HG03064 (cell line): ENCODE measurements around the gene ORAI3.

Experiments used
- ATAC-seq: cut with Tn5 transposase; IDR thresholded peaks from one replicate; pipeline ENCODE4 v1.9.1; 2021; ENCODE audit warnings: low read depth; ENCODE audit not compliant: unreplicated experiment

The ORAI3 gene

DNA sequence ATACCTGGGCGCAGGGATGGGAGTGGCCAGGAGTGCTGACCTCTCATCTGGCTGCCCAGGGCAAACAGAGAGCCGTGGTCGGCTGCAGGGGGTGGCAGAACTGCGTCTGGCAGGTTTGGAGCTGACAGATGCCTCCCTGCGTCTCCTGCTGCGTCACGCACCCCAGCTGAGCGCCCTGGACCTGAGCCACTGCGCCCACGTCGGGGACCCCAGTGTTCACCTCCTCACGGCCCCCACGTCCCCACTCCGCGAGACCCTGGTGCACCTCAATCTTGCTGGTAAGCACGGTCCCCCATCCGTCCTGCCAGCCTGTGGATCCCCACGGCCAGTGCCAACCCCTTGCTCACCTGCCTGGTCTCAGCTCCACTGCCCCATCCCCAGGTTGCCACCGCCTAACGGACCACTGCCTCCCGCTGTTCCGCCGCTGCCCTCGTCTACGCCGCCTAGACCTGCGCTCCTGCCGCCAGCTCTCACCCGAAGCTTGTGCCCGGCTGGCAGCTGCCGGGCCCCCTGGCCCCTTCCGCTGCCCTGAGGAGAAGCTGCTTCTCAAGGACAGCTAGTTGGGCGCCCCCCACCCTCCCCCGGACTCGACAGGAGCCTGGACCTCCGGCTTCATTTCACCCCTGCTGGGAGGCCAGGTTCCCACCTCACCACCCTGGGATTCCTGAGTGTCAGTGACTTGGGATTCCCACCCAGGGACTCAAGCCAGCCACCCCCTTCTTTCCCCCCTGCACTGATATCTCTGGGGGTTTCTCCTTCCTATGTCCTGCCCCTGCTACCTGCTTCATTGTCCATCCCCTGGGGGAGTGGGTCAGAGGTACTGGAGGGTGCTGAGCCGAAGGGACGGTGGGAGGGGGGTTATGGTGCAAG is 2.0 kb upstream of the ORAI3 start:
- no peak for ATAC-seq

DNA sequence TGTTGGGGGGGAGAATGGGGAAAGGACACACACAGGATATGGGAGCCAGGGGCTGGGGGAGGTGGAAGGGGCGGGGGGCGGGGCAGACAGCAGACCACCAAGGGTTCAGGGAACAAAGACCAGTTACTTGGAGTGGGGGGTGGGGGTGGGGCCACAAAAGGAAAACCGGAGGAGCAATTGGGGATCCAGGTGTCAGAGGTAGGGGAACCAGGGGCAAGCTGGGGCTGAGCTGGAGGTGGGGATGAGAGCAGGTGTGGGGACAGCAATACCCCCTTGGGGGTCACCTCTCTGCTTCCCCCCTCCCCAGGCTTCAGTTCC is 1.4 kb upstream of the ORAI3 start:
- ATAC-seq: no peak

DNA sequence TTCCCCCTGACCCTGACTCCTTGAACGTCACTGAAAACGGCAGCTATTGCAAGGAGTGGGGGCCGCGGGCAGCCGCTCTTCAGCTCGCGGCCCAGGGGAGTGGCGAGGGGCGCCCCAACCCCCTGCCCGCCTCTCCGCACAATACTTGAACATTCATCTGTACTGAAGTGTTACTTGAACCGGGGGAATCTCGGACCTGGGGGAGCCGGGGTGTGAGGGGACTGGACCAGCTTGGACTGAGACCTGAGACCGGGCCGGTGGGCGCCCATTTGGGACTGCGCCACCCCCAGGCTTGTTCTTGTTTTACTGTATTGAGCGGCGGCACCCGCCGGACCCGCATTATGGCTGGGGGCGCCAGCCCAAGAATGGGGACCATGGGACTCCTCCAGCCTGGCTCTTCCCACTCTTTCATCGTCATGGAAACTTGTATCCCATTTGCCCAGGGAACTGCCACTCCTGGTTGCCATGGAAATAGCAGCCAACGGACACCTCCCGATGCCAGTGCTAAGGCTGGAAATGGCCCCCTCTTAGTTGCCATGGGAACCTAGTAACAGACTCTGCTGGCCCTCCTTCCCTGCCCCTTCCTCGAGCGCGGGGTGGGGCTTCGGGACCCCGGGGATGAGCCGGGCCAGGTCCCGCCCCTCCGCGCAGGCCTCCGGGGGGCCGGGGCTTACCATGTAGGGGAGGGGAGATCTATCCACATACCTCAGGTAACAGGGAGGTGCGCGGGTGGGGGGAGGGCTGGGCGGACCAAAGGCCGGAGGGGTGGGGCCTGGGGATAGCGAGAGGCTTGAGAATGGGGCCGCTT is 805 bp upstream of the ORAI3 start:
- ATAC-seq: no peak

DNA sequence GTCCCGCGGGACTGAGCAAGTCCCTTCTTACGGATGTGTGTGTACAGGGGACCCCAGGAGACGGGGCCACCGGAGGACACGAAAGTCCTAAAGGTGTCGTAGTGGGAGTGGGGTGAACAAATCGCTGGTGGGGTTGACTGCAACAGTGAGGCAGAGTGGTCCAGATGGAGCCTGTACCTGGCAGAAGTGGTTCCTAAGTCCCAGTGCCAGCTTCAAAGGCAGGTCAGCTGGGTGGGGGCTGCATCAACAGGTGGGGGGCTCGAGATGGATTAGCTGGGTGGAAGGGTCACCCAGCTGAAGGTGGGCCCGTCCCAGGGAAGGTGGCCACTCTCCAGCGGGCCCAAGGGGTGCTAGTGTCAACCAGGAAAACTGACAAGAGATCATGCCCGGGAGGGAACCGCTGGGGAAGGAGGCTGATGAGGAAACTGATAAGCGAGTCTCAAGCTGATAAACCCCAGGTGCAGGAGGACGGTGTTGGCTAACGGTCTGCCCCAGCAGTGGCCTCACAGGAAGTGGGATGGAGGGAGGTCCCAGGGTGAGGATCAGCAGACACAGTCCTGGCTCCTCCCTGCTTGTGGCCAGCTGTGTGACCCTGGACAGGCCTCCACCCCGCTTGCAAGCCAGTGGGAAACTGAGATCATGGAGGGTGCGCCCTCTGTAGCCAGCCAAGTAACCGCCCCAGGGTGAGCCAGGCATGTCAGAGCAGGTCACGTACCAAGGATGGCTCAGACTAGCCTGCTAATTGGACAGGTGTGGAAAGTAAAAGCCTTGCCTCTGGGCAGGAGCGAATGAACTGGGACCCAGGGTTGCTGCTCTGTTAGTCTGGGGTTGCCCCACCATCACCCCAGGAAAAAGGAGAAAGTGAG is 1.0 kb downstream of the ORAI3 start:
- peak; percentile 48 for ATAC-seq

DNA sequence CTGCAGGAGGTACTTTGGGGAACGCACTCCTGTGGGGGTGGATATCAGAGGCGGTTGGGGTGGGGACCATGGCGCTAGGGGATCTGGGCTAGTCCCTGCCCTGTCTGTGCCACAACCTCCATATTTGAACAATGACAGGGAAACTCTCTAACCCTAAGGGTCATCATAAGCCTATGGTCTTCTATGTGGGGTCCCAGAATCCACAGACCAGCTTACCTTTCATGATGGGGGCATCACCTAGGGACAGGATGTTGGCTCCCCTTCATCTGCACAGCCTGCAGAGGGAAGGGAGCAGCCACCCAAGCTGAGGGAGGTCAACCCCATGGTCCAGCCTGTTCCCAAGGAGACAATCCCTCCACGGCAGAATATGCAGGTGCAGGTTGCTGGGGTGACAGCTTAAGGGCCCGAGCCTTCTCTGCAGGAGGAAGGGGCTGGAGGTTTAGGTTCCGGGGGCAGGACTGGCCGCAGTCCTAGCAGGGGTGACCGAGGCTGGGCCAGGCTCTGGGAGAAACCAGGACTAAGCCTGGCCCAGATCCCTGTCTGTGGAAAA is 1.7 kb downstream of the ORAI3 start:
- no peak for ATAC-seq

DNA sequence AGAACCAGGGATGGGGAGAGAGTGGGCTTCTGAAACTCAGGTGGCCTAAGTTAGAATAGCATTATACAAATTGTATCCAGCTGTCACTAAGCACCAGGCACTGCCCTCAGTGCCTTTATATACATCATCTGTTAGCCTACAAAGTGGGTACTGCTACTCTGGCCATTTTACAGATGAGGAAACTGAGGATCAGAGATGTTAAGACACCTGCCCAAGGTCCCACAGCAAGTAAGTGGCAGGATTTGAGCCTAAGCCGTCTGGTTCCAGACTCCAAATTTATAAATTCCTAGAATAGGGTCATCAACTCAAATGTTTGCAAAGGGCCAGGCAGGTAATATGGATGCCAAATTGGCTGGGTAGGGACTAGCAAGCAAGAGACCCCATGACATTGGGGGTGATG is 2.3 kb downstream of the ORAI3 start:
- no peak for ATAC-seq

DNA sequence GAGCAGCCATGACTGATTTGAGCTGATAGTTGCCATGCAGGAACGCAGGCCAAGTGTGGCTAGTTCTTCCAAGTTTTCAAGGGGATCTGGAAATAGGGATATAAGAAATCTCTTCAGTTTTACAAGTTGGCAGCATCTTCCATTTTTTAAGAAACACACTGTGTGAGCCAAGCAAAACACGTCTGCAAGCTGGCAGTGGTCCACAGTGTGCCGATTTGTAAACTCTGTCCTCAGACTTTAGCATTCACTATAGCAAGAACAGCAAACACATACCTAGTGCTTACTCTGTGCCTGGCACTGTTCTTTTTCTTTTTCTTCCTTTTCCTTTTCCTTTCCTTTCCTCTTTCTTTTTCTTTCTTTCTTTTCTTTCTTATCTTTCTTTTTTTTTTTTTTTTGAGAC is 2.9 kb downstream of the ORAI3 start:
- ATAC-seq: no peak

DNA sequence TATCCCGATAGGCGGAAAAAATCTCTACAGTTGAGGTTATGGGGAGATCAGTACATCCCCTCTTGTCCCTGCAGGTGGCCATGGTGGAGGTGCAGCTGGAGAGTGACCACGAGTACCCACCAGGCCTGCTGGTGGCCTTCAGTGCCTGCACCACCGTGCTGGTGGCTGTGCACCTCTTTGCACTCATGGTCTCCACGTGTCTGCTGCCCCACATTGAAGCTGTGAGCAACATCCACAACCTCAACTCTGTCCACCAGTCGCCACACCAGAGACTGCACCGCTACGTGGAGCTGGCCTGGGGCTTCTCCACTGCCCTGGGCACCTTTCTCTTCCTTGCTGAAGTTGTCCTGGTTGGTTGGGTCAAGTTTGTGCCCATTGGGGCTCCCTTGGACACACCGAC is 4.2 kb downstream of the ORAI3 start:
- ATAC-seq: no peak

DNA sequence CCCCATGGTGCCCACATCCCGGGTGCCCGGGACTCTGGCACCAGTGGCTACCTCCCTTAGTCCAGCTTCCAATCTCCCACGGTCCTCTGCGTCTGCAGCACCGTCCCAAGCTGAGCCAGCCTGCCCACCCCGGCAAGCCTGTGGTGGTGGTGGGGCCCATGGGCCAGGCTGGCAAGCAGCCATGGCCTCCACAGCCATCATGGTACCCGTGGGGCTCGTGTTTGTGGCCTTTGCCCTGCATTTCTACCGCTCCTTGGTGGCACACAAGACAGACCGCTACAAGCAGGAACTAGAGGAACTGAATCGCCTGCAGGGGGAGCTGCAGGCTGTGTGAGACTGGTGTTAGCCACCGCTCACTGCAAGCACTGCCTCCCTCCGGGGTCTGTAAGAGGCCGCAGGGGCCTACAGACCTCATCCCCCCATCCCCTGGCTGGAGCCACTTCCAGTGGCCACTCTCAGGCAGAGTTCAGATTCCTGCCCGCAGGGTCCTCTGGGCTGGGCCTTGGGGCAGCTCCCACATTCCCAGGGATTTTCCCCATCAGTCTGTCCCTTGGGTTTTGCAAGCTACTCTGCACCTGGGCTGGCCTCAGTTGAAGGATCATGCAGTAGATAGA is 4.8 kb downstream of the ORAI3 start:
- no peak for ATAC-seq

DNA sequence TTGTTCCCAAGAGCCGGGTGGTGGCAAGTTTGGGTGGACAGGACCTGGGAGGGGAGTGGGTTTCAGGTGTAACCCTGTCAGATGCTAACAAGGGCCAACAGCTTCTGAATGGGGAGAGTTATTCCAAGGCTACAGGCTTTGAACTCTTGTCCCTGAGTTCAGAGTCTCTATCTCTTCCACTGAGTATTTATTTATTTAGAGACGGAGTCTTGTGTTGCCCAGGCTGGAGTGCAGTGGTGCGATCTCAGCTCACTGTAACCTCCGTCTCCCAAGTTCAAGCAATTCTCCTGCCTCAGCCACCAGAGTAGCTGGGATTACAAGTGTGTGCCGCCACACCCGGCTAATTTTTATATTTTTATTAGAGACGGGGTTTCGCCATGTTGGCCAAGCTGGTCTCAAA is 6.1 kb downstream of the ORAI3 start:
- ATAC-seq: no peak

DNA sequence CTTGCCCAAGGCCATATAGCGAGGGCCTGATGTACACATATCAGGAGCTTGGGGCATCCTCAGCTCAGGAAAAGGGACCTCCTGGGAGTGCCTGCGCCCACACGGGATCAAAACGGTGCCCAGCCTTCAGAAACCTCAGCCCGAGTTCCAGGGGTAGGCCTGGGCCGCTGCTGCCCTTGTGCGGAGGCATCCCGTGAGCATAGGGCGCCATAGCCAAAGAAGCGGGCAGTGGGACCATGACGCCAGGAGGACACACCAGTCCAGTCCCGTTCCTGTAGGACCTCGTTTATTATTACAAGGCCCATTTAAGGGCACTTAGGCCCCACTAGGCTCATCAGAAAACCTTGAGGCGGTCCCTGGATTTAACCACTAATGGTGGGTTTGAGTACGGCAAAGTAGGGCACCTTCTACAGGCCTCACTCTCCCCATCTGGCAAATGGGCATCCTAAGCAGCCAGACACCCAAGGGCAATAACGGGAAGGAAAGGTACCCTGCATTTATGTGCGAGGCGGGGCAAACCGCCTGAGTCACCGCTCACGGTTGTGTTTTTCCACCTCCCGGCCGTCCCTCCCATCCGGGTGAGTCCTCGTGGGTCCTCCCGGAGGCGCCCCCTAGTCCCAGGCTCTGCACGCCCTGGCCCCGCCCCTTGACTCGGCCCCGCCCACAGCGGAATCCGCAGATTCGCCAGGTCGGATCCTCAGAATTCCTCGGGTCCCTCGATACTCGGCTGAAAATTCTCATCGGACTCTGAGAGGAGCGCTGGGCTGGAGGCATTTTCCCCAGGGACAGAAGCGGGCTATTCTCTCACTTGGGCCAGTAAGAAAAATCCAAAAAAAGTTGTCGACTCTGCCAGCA is 8.0 kb downstream of the ORAI3 start:
- ATAC-seq: no peak

DNA sequence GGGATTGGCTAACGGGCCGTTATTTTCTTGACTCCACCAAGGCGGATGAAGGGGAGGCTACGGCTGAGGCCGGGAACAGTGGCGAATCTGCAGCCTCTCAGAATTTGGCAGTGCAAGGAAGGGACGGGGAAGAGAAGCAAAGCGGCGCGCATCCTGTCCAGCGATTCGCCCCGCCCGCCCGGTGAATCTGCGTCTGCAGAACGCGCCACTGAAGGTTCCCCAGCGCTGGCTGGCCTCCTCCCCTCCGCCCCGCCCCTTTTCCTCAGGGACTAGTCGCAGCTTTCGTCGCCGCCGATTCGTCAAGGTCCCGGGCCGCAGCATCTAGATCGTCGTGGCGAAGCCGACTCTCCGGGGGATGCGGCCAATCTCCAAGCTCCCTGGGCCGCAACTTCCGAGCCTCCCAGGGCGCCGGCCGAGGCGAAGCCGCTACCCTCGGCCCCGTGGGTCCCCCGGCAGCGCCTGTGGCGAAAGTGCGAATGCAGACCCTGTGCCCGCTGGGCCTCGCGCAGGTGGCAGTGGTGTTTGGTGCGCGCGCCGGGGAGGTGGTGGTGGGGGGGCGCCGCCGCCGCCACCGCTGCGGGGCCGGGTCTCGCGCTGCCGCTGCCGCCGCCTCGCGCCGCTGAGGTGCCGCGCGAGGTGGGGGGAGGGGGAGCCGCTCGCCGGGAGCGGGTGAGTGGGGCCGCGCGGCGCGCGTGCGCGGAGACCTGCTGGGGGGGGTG is 8.7 kb downstream of the ORAI3 start, which contains the start of gene SETD1A:
SETD1A (plus strand) TSS at position 299 of the 719 bp plus-strand sequence. CDS start 978 bp downstream, outside the sequence.
- ATAC-seq: peak; percentile 53

DNA sequence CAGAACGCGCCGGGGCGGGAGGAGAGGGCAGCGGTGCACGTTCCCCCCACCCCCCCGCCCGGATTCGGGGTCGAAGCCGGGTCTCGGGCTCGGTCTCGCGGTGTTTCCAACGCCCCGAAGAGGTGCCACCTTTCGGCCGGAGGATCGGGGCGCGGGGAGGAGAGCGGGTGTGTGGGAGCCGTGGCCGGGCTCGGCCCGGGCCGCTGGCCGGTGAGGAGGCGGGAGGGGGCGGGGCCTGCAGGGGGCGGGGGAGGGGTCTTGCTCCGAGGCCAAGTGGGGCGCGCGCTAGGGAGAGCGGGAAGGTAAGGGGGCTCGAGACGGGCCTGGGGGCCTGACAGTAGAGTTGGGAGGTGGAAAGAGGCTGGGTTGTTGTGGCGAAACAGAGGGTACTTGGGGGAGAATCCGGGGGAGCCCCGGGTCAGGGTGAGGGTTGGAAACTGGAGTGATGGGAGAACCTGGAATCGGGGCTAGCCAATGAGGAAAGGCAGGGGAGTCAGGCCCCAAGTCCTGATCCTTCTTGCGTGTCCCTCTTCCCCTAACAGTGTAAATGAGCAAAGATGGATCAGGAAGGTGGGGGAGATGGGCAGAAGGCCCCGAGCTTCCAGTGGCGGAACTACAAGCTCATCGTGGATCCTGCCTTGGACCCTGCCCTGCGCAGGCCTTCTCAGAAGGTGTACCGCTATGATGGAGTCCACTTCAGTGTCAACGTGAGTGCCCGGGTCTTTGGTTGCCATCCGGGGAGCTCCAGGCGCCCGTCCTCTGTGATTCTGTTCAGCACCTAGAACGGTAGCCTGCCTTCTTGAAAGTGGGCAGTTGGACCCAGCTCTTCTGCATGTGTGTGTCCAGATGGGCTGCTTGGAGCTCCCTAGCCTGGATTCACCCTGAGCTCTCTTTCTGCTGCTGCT is 9.6 kb downstream of the ORAI3 start:
- peak; percentile 25 for ATAC-seq

DNA sequence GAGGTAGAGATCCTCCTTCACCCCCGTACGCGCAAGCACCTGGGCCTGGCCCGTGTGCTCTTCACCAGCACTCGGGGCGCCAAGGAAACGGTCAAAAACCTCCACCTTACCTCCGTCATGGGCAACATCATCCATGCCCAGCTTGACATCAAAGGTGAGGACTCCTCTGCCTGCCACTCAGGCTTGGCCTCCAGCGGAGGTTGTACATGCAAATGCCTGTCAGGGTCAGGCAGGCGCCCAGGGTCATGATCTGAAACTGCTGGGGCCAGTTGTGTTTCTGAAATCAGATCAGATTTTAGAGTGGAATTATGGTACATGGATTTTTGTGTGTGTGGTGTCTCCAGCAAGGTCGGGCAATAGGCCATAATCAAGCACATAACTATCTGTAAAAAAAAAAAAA is 12.5 kb downstream of the ORAI3 start:
- ATAC-seq: no peak

DNA sequence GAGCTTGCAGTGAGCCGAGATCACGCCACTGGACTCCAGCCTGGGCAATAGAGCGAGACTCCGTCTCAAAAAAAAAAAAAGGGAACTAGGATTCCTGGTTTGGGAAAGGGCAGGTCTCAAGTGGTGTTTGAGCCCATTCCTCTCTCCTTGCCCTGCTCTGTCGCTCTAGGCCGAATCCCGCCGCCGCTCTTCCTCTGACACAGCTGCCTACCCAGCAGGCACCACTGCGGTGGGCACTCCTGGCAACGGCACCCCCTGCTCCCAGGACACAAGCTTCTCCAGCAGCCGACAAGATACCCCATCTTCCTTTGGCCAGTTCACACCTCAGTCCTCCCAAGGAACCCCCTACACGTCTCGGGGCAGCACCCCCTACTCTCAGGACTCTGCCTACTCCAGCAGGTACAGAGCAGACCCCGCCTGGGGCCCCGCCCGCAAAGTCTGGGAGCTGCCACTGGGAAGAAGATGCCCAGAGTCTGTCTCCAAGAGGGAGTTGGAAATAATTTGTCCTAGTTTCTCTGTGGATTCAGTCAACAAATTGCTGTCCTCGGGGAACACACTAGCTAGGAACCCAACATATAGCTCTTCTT is 15.2 kb downstream of the ORAI3 start:
- ATAC-seq: no peak

DNA sequence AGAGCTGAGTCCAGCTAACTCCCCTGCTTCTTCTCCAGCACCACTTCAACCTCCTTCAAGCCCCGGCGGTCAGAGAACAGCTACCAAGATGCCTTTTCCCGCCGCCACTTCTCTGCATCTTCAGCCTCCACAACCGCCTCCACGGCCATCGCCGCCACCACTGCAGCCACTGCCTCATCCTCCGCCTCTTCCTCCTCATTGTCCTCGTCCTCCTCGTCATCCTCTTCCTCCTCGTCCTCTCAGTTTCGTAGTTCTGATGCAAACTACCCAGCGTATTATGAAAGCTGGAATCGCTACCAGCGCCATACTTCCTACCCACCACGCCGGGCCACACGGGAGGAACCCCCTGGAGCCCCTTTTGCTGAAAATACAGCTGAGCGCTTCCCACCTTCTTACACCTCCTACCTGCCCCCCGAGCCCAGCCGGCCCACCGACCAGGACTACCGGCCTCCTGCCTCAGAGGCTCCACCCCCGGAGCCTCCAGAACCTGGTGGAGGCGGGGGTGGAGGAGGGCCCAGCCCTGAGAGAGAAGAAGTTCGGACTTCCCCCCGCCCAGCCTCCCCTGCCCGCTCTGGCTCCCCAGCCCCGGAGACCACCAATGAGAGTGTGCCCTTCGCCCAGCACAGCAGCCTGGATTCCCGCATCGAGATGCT is 15.8 kb downstream of the ORAI3 start:
- ATAC-seq: no peak

DNA sequence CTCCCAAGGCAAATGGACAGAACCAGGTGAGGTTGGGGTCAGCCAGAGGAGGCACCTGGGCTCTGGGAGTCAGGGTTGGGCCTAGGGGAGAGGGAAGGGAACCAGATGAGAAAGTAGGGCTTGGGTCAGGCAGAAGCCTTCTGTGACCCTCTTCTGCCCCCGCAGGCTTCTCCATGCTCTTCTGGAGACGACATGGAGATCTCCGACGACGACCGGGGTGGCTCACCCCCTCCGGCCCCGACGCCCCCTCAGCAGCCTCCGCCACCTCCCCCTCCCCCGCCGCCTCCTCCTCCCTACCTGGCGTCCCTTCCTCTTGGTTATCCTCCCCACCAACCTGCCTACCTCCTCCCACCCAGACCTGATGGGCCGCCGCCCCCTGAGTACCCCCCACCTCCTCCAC is 16.6 kb downstream of the ORAI3 start:
- ATAC-seq: no peak
